Endothelial cell of umbilical vein (primary cell): ENCODE measurements around the gene CNTNAP2. TPM values are rescaled to one million over a fixed set of nuclear protein-coding genes. Genes with fewer than 3 reads are reported as not detected.

Source experiments
- BruUV-seq: library from RNA; stranded (reverse); fragments of 400-500 nt; replicated peaks from 2 replicates; lab custom pipeline; 2021; lab: Mats Ljungman, UMichigan
- CTCF ChIA-PET: fragments of 300-600, 350-600 bp; sonication (Branson Sonifier 250); formaldehyde crosslinking; loops from one replicate; lab custom pipeline; 2021; ENCODE audit warnings: antibody characterized with exemption, inconsistent platforms; lab: Charles Lee
- POLR2A ChIA-PET: fragments of 300-600, 350-600 bp; sonication (Branson Sonifier 250); formaldehyde crosslinking; loops from one replicate; lab custom pipeline; 2021; ENCODE audit warnings: antibody characterized with exemption, inconsistent platforms; lab: Charles Lee
- DNase-seq: peaks from one replicate; pipeline ENCODE4 v3.0.0-alpha.2; 2011; ENCODE audit warnings: low read depth, low spot score
- FAIRE-seq: peaks from 2 replicates; lab custom pipeline; 2011; peaks lifted over from hg19 to GRCh38; lab: Jason Lieb, UNC
- H2AFZ ChIP-seq: 2 replicates; pipeline ENCODE4 v1.6.0; 2012; ENCODE audit warnings: low read depth, low read length, control low read depth, inconsistent platforms
- H3K27ac ChIP-seq: 2 replicates; pipeline ENCODE4 v1.5.1; 2011; ENCODE audit warnings: low read depth, mild to moderate bottlenecking, control low read depth, low read length, moderate library complexity; ENCODE audit not compliant: insufficient read depth
- H3K27me3 ChIP-seq, 2 experiments: 2 replicates each; pipeline versions ENCODE4 v1.6.0 to v1.6.1; 2011; ENCODE audit warnings: low read length in 2 of 2, mixed read lengths in 1 of 2; ENCODE audit not compliant: control insufficient read depth in 2 of 2, insufficient read depth in 2 of 2
- H3K36me3 ChIP-seq, 2 experiments: 2 replicates in 1 of 2; 3 replicates in 1 of 2; pipeline ENCODE4 v1.5.1; 2011; ENCODE audit warnings: low read length in 2 of 2, mild to moderate bottlenecking in 1 of 2, moderate library complexity in 1 of 2; ENCODE audit not compliant: control insufficient read depth in 2 of 2, insufficient read depth in 2 of 2; ENCODE audit errors: extremely low read depth in 1 of 2
- H3K4me1 ChIP-seq: 3 replicates; pipeline ENCODE4 v1.5.1; 2011; ENCODE audit warnings: mild to moderate bottlenecking, low read length; ENCODE audit not compliant: control insufficient read depth, insufficient read depth; ENCODE audit errors: extremely low read depth
- H3K4me2 ChIP-seq: 2 replicates; pipeline ENCODE4 v1.6.1; 2011; ENCODE audit warnings: low read length, control low read depth, mixed read lengths; ENCODE audit not compliant: insufficient read depth
- H3K4me3 ChIP-seq, 3 experiments: fragments of 200-600 bp in 1 of 3; sonication (generic), shearing (Covaris generic) in 1 of 3; replicated peaks in 1 of 3; 2 replicates each; pipeline ENCODE4 v1.5.1; 2011 to 2016; ENCODE audit warnings: control low read depth in 3 of 3, low read length in 3 of 3, mild to moderate bottlenecking in 2 of 3, inconsistent platforms in 1 of 3, low read depth in 1 of 3, moderate library complexity in 1 of 3; ENCODE audit not compliant: insufficient read depth in 1 of 3
- H3K79me2 ChIP-seq: 2 replicates; pipeline ENCODE4 v1.6.0; 2012; ENCODE audit warnings: low read length, inconsistent platforms; ENCODE audit not compliant: control insufficient read depth, insufficient read depth
- H3K9ac ChIP-seq: replicated peaks from 2 replicates; pipeline ENCODE3; 2011; ENCODE audit warnings: low read length, control low read depth; ENCODE audit not compliant: insufficient read depth; ENCODE audit errors: extremely low read depth
- H3K9me1 ChIP-seq: replicated peaks from 3 replicates; pipeline ENCODE4 v1.6.0; 2011; ENCODE audit warnings: mild to moderate bottlenecking, low read length; ENCODE audit not compliant: control insufficient read depth, insufficient read depth; ENCODE audit errors: extremely low read depth
- H3K9me3 ChIP-seq: replicated peaks from 2 replicates; pipeline ENCODE4 v1.5.1; 2012; ENCODE audit warnings: low read length, inconsistent platforms; ENCODE audit not compliant: control insufficient read depth, insufficient read depth
- H4K20me1 ChIP-seq: replicated peaks from 2 replicates; pipeline ENCODE3; 2011; ENCODE audit warnings: mild to moderate bottlenecking, low read length; ENCODE audit not compliant: control insufficient read depth, insufficient read depth; ENCODE audit errors: extremely low read depth
- CTCF ChIP-seq, 2 donors: IDR thresholded peaks; 1 replicate in 1 of 2; 2 replicates in 1 of 2; pipeline ENCODE4 v1.5.1; 2011; ENCODE audit warnings: low read length in 2 of 2, mild to moderate bottlenecking in 2 of 2, moderate library complexity in 2 of 2, control low read depth in 1 of 2, inconsistent platforms in 1 of 2, low read depth in 1 of 2; ENCODE audit not compliant: insufficient read depth in 1 of 2; ENCODE audit errors: extremely low read depth in 1 of 2
- EZH2 ChIP-seq: IDR thresholded peaks from 2 replicates; pipeline ENCODE4 v1.6.1; 2012; ENCODE audit warnings: borderline replicate concordance, low read depth, mild to moderate bottlenecking, moderate library complexity, low read length, inconsistent platforms; ENCODE audit not compliant: severe bottlenecking
- FOS ChIP-seq: IDR thresholded peaks from 2 replicates; pipeline ENCODE4 v1.6.1; 2011; ENCODE audit warnings: mild to moderate bottlenecking, low read length, moderate library complexity, borderline replicate concordance; ENCODE audit not compliant: insufficient read depth
- GATA2 ChIP-seq: IDR thresholded peaks from 2 replicates; pipeline ENCODE4 v1.7.0; 2011; ENCODE audit warnings: low read depth, mild to moderate bottlenecking, moderate library complexity, mixed read lengths, low read length; ENCODE audit not compliant: insufficient read length, insufficient read depth
- JUN ChIP-seq: IDR thresholded peaks from 2 replicates; pipeline ENCODE4 v1.6.1; 2011; ENCODE audit warnings: borderline replicate concordance, low read depth; ENCODE audit not compliant: insufficient read length, insufficient read depth
- MAX ChIP-seq: IDR thresholded peaks from 2 replicates; pipeline ENCODE4 v1.6.1; 2011; ENCODE audit not compliant: insufficient read depth, insufficient read length
- MYC ChIP-seq: IDR thresholded peaks from one replicate; pipeline ENCODE4 v1.6.1; 2011; ENCODE audit warnings: mild to moderate bottlenecking, low read depth, low read length
- POLR2A ChIP-seq: IDR thresholded peaks from 2 replicates; pipeline ENCODE4 v1.6.1; 2012; ENCODE audit warnings: low read depth, mild to moderate bottlenecking, control low read depth, low read length
- POLR2AphosphoS5 ChIP-seq: IDR thresholded peaks from 2 replicates; pipeline ENCODE4 v1.6.1; 2012; ENCODE audit warnings: low read depth, mild to moderate bottlenecking, control low read depth, low read length, moderate library complexity; ENCODE audit not compliant: insufficient read depth
- dilution Hi-C: fragments of 300-500 bp; cut with MboI; formaldehyde crosslinking; loops from one replicate; pipeline ENCODE4 v1.15.0; 2019; ENCODE audit warnings: low sequenced_read_pairs; ENCODE audit not compliant: extremely low pct_ligation_motif_present
- intact Hi-C: fragments of 100-400 bp; cut with micrococcal nuclease; formaldehyde crosslinking; loops from one replicate; pipeline ENCODE4 v1.10.0; 2022
- polyA plus RNA-seq, 4 experiments: library from polyadenylated mRNA; depleted of rRNA in 3 of 4; stranded (reverse) in 3 of 4; unstranded in 1 of 4; fragments of >200 nt; gene quantifications; 2 replicates each; pipeline versions ENCODE4 v1.2.1 to v1.2.3, GENCODE V29; 2011 to 2012; ENCODE audit warnings: missing spikeins in 1 of 4
- total RNA-seq: library from RNA; stranded (reverse); gene quantifications from 2 replicates; pipeline ENCODE4 v1.2.3, GENCODE V29; 2021

CNTNAP2 gene
- total and polyA plus RNA-seq, 2 donors (not counting 3 experiments of a cell fraction or from before 2014, with no cell fraction given): not detected

GRCh38 chr7:148330124-148330818 lies 2213.7 kb downstream of the CNTNAP2 start:
- no peak overlapping the region for H2AFZ ChIP-seq
- peaks cover 7% of the 10 kb centered on the region for H3K9me3 ChIP-seq
- no peak overlapping the region for H3K4me2 ChIP-seq
- no peak overlapping the region for H3K4me3 ChIP-seq
- ChIA-PET POLR2A (no interaction called here), CTCF (no interaction called here)
- H3K9ac ChIP-seq: no peak overlapping the region
- H3K79me2 ChIP-seq: no peaks in the 10 kb centered on the region
- no peak for DNase-seq
- no peaks in the 10 kb centered on the region for H4K20me1 ChIP-seq
- FAIRE-seq: no peak
- no TSS peak for BruUV-seq
- no peak overlapping the region for H3K27ac ChIP-seq
- intact Hi-C loops: no loop called here
- no peaks in the 10 kb centered on the region for H3K9me1 ChIP-seq
- dilution Hi-C loops: no loop called here
- H3K4me1 ChIP-seq: no peaks in the 10 kb centered on the region
- H3K27me3 ChIP-seq: no peaks in the 10 kb centered on the region
- TF ChIP-seq CTCF (IDR thresholded peaks at IDR 0.05; ENCODE audit: extremely low read depth in 1 of 2, insufficient read depth in 1 of 2, low read depth in 1 of 2, low read length in 2 of 2): no peak
- TF ChIP-seq FOS: no peak
- no peak for TF ChIP-seq MAX
- no peak for TF ChIP-seq MYC
- no peak for TF ChIP-seq POLR2A
- no peak for TF ChIP-seq GATA2
- no peak for TF ChIP-seq JUN
- no peak for TF ChIP-seq POLR2AphosphoS5
- no peak for TF ChIP-seq EZH2
- no peaks in the 10 kb centered on the region for H3K36me3 ChIP-seq
